Glutamatergic neuron (in vitro differentiated cells): ENCODE measurements around the gene TTC9B. TPM values are rescaled to one million over a fixed set of nuclear protein-coding genes. Genes with fewer than 3 reads are reported as not detected.

Experiments used
- DNase-seq: peaks from one replicate; pipeline ENCODE4 v3.0.0; 2022
- H3K27ac Mint-ChIP-seq: one replicate; pipeline ENCODE4 v1.8.0; 2020; ENCODE audit warnings: mild to moderate bottlenecking, mixed read lengths, inconsistent platforms; ENCODE audit not compliant: unreplicated experiment
- H3K27me3 Mint-ChIP-seq: one replicate; pipeline ENCODE4 v1.8.0; 2020; ENCODE audit warnings: mild to moderate bottlenecking, moderate library complexity, mixed read lengths, inconsistent platforms; ENCODE audit not compliant: unreplicated experiment
- H3K36me3 Mint-ChIP-seq: one replicate; pipeline ENCODE4 v1.8.0; 2020; ENCODE audit warnings: mild to moderate bottlenecking, mixed read lengths, inconsistent platforms; ENCODE audit not compliant: unreplicated experiment
- H3K4me1 Mint-ChIP-seq: one replicate; pipeline ENCODE4 v1.8.0; 2020; ENCODE audit warnings: mild to moderate bottlenecking, low read depth, mixed read lengths, inconsistent platforms; ENCODE audit not compliant: unreplicated experiment
- H3K4me3 Mint-ChIP-seq: one replicate; pipeline ENCODE4 v1.8.0; 2020; ENCODE audit warnings: mild to moderate bottlenecking, mixed read lengths, inconsistent platforms; ENCODE audit not compliant: unreplicated experiment
- H3K9me3 Mint-ChIP-seq: one replicate; pipeline ENCODE4 v1.8.0; 2020; ENCODE audit warnings: mild to moderate bottlenecking, moderate library complexity, mixed read lengths, inconsistent platforms; ENCODE audit not compliant: unreplicated experiment
- total RNA-seq: library from RNA; stranded (reverse); fragmentation: NEBNext Ultra II Directional; extraction: Animal tissue kit (Norgen Biotek cat#: 25700); gene quantifications from one replicate; pipeline ENCODE4 v1.2.1, GENCODE V29; 2021; ENCODE audit not compliant: unreplicated experiment
- TF ChIP-seq, protein P1 (sequence below): fragments of 200-600 bp; sonication (generic); IDR thresholded peaks from one replicate; pipeline ENCODE4 v1.5.0; 2021; ENCODE audit not compliant: partially characterized antibody, unreplicated experiment

Gene TTC9B
- total RNA-seq, 1 donor from 2014 or later: 19.5 TPM

DNA sequence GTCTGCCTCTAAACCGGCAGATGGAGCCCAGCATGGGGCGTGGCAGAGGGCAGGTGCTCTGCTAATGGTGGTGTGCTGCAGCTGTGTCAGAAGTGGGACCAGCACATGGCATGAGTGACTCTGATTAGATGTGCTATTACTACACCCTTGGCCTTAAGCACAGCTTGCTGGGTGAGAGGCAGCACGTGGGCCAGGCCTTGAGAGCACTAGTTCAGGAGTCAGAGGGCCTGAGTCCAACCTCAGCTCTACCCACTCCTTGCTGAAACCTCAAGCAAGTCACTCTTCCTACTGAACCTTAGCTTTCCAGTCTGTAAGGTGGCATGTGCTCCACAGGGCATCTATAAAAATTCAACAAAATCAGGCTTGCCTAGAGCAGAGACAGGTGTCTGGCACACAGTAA is 44.2 kb upstream of the TTC9B start:
- H3K4me3 Mint-ChIP-seq: no peak overlapping the region
- peaks cover 8% of the 10 kb centered on the region for H3K27me3 Mint-ChIP-seq
- H3K9me3 Mint-ChIP-seq: peaks cover 5% of the 10 kb centered on the region
- peaks cover 9% of the 10 kb centered on the region for H3K4me1 Mint-ChIP-seq
- H3K27ac Mint-ChIP-seq: no peak overlapping the region
- H3K36me3 Mint-ChIP-seq: no peaks in the 10 kb centered on the region
- TF ChIP-seq, protein P1, sequence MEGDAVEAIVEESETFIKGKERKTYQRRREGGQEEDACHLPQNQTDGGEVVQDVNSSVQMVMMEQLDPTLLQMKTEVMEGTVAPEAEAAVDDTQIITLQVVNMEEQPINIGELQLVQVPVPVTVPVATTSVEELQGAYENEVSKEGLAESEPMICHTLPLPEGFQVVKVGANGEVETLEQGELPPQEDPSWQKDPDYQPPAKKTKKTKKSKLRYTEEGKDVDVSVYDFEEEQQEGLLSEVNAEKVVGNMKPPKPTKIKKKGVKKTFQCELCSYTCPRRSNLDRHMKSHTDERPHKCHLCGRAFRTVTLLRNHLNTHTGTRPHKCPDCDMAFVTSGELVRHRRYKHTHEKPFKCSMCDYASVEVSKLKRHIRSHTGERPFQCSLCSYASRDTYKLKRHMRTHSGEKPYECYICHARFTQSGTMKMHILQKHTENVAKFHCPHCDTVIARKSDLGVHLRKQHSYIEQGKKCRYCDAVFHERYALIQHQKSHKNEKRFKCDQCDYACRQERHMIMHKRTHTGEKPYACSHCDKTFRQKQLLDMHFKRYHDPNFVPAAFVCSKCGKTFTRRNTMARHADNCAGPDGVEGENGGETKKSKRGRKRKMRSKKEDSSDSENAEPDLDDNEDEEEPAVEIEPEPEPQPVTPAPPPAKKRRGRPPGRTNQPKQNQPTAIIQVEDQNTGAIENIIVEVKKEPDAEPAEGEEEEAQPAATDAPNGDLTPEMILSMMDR: no peak
- DNase-seq: no peak

DNA sequence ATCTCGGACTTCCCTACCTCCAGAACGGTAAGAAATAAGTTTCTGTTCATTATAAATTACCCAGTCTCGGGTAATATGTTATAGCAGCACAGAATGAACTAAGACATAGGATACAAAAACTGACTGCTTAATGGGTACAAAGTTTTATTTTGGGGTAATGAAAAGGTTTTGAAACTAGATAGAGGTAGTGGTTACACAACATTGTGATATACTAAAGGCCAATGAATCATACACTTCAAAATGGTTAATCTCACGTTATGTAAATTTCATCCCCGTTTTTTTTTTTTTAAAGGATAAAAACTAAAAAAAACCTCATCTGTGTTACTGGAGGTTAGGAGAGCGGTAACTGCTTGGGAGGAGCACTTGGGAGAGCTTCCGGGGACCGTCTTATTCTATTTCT is 43.4 kb upstream of the TTC9B start:
- peaks cover 8% of the 10 kb centered on the region for H3K27me3 Mint-ChIP-seq

DNA sequence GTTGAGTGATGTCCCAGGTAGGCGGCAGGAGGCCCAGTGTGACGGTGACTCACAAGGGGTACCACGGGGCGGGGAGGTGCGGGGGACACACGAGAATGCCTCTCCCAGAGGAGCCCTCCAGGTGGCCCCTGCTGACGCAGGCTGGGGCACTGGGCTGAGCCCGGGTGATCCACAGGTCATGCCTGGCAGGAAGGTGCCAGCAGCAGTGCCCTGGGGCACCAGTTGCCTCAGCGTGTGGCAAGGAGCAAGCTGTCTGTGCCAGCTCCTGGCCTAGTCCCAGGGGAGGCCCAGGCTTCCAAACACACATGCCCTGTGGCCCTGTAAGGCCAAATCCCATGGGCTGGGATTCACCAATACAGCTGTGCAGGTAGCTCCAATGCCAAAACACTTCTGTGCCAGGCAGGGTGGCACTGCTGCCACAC is 38.9 kb upstream of the TTC9B start:
- TF ChIP-seq, protein P1: no peak
- Mint-ChIP-seq H3K9me3 (peaks cover 6% of the 10 kb centered on the region), H3K36me3 (no peaks in the 10 kb centered on the region), H3K4me1 (peaks cover 7% of the 10 kb centered on the region), H3K27ac (peak overlapping the region; percentile 39), H3K4me3 (no peak overlapping the region), H3K27me3 (peaks cover 4% of the 10 kb centered on the region)
- DNase-seq: no peak

More for the DNA sequence above, 43.4 kb upstream of the TTC9B start:
- H3K27ac Mint-ChIP-seq: no peak overlapping the region
- peaks cover 6% of the 10 kb centered on the region for H3K9me3 Mint-ChIP-seq
- H3K36me3 Mint-ChIP-seq: no peaks in the 10 kb centered on the region
- DNase-seq: no peak
- no peak overlapping the region for H3K4me3 Mint-ChIP-seq
- TF ChIP-seq, protein P1: no peak
- H3K4me1 Mint-ChIP-seq: peaks cover 8% of the 10 kb centered on the region

DNA sequence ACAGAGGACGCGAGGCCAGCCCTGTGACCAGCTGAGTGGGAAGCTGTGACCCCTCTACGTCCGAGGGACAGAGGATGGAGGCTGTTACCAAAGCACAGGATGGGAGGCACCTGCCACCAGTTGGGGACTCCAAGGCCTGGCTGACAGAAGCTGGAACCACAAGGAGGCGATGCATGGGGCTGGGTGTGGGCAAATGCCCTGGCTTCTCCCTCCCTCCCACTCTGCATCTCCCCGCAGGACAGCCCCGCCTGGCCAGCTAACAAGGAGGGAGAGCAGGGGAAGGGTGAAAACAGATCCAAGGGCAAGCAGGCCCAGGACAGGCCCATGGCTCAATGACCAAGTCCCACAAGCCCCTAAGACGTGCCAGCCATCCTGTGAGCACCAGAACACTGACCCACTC is 38.3 kb upstream of the TTC9B start:
- H3K27me3 Mint-ChIP-seq: peaks cover 4% of the 10 kb centered on the region
- H3K27ac Mint-ChIP-seq: no peak overlapping the region
- H3K36me3 Mint-ChIP-seq: no peaks in the 10 kb centered on the region
- TF ChIP-seq, protein P1: no peak
- H3K9me3 Mint-ChIP-seq: peaks cover 6% of the 10 kb centered on the region
- no peak for DNase-seq
- H3K4me1 Mint-ChIP-seq: peaks cover 7% of the 10 kb centered on the region
- H3K4me3 Mint-ChIP-seq: no peak overlapping the region

DNA sequence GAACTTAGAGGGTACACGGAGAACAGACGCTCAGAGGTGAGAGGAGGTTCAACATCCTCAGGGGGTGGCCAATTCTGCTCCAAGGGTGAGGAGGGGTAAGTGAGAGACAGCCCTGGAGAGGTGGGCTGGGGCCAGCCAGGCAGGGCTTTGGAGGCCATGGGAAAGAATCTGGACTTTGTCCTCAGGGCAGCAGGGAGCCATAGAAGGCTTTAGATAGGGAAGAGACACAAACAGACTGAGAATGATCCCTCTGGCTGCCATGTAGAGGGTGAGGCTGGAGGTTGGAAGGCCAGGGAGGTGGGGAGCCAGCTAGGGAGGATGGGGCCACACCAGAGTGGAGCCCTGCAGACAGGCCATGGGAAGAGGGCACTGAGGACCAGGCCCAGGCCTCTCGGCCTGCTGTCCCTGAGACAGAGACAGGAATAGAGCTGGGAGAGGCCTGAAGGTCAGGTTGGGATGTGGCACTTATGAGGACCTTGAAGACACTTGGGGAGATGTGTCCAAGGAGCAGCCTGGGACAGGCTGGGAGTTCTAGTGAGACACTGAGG is 37.5 kb upstream of the TTC9B start:
- TF ChIP-seq, protein P1: no peak
- peaks cover 7% of the 10 kb centered on the region for H3K4me1 Mint-ChIP-seq
- H3K4me3 Mint-ChIP-seq: peak overlapping the region; percentile 8
- H3K9me3 Mint-ChIP-seq: peaks cover 6% of the 10 kb centered on the region
- H3K27ac Mint-ChIP-seq: peak overlapping the region; percentile 33
- no peaks in the 10 kb centered on the region for H3K36me3 Mint-ChIP-seq
- peaks cover 4% of the 10 kb centered on the region for H3K27me3 Mint-ChIP-seq
- no peak for DNase-seq
